Activated CD4-positive, alpha-beta T cell treated with anti-CD3 and anti-CD28 coated beads for 4 hours (primary cell): Measurements from ENCODE around the gene PXDC1.
"Not testable (repeated sequence)": the region's sequence is repeated elsewhere in the genome, so short reads cannot be mapped to it uniquely, and the experiment has no call there.

Source experiments
- DNase-seq, 2 donors: peaks; one replicate each; pipeline ENCODE4 v3.0.0-alpha.2; 2020

Gene PXDC1

DNA sequence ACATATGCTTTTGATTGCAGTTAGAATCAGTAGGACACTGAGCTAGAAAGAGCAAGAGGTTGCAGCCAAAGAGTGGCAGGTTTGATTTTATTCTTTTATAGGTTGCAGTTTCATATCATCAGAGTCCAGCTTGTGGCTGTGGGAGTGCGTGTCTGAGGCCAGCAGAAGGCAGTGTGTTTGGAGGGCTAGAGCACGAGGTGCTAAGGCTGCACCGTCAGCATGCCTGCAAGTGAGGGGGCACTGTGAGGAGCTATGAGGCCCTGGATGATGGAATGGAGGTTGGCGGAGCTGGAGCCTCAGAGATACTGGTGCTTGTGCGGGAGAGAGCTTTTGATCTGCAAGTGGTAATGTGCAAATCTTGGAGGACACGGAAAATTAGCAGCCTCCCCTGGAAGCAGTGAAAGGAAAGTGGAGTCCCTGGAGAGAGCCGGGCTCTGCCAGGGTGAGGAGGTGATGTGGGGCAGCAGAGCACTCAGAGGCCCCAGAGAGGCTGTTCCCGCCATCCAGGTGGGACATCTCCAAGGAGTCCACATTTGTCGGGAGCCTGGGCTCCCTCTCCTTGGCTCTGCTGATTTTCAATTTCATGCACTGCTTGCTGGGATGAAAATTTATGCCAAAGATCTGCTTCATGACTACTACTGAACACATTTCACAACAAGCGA is 43.6 kb downstream of the PXDC1 start:
- DNase-seq, result no peak

DNA sequence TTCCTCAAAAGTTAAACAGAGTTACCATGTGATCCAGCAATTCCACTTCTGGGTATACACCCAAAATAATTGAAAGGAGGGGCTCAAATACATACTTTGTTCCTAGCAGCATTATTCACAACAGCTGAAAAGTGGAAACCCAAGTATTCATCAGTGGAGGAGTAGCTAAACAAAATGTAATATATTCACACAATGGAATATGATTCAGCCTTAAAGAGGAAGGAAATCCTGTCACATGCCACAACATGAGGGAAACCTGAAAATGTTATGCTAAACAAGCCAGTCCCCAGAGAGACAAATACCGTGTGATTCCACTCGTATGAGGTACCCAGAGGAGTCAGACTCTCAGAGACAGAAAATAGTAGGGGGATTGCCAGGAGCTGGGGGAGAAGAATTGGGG is 44.5 kb downstream of the PXDC1 start:
- no peak for DNase-seq

- no peak for DNase-seq
Measured at GRCh38 chr6:3706547-3706946, 45.0 kb downstream of the PXDC1 start.

GRCh38 chr6:3701631-3702030 is 49.9 kb downstream of the PXDC1 start:
- DNase-seq, result no peak

- no peak for DNase-seq
Measured at GRCh38 chr6:3699231-3699630, 52.3 kb downstream of the PXDC1 start.

DNA sequence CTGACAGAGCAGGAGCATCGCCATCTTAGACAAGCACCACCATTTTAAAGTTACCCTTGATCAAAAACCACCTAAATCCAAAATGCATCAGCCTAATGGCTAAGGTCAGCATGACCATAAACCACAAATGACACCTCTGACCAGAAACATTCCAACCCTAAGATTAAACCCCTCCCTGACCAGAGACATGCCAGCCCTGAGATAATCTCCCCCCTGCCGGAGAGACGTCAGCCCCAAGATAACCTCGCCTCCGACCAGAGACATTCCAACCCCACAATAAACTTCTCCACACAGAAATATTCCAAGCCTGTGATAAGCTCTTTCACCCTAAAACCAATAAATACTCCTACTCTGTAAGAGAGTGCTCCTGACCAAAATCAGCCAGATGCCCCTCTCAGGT is 53.5 kb downstream of the PXDC1 start:
- DNase-seq, result no peak

- DNase-seq, result no peak
Measured at GRCh38 chr6:3697609-3698008, 53.9 kb downstream of the PXDC1 start.

DNA sequence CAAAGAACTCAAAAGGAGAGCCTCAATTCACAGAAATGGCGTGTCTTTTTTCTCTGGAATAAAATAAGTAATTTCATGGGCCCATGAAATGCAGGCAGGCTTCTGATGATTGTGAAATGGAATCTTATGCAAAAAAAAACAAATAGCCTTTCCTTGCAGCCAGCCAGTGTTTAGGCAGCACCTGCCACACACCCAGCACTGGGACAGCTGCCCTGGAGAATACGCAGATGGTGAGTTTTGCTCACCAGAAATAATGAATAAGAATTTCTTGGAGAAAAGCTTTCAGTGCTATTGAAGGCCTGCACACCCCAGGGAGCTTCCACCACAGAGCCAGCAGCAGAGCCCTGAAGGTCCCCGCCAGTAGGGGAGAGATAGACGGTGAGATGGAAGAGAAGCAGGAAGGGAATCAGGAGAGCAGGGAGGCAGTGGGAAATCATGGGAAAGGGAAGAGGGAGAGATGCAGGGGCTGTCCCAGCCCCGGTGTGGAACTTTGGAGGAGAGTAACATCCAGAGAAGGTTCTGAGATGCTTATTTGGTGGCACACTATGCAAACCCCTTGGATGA is 54.9 kb downstream of the PXDC1 start:
- no peak for DNase-seq

DNA sequence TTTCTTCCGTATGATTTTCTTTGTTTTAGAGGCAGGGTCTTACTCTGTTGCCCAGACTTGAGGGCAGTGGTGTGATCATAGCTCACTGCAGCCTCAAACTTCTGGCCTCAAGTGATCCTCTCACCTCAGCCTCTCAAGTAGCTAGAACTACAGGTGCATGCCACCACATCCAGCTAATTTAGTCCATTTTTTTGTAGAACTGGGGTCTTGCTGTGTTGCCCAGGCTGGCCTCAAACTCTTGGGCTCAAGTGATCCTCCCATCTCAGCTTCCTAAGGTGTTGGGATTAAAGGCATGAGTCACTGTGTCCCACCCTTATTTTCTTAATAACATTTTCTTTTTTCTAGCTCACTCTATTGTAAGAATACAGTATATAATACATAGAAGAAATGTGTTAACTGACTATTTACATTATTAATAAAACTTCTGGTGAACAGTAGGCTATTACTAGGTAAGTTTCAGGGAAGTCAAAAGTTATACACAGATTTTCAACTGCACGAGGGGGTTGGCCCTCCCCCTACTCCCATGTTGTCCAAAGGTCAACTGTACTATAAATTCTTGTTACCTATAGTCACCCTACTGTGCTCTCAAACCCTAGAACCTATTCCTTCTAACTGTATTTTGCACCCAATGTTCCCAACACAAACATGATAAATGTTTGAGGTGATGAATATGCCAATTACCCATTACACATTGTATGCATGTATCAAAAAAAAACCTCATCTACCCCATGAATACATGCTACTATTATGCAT is 56.3 kb downstream of the PXDC1 start:
- DNase-seq, result no peak

GRCh38 chr6:3693831-3694230 is 57.7 kb downstream of the PXDC1 start:
- DNase-seq, result no peak

DNA sequence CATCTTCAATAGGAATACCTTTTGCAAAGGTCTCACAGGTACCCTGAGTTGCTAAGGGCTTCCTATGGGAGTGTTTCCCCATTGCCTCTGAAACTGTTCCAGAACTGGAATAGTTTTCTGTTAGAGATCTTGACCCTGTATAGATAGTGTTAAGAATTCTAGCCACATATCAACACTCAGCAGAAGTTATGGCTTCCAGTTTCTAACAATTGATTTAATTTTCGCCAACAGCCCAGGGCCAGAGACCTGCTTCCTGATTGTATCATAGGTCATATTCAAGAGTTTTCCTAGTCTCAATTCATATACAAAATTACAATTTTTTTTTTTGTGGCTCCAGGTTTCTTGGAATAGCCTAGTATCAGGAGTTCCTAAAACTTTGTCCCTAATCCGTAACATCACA is 61.0 kb downstream of the PXDC1 start:
- no peak for DNase-seq

DNA sequence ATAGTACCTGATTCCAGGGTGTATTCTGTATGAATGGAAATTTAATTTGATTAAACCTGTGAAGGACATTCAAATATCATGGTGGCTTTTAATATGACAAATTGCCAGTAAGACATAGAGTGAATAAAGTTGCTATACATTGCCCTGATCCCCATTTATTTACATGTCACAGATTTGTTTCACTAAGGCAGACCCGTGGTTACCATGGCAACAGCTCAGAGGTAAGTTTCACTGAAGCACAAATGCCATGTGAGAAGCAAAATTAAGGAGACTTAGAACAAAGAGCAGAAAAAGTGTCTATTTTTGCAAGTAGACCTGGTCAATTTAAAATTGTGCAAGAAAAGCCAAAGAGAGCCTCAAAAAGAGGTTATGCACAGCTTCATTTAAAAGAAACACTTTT is 63.7 kb downstream of the PXDC1 start:
- DNase-seq, result no peak

GRCh38 chr6:3683331-3683730 is 68.2 kb downstream of the PXDC1 start:
- DNase-seq, result no peak

DNA sequence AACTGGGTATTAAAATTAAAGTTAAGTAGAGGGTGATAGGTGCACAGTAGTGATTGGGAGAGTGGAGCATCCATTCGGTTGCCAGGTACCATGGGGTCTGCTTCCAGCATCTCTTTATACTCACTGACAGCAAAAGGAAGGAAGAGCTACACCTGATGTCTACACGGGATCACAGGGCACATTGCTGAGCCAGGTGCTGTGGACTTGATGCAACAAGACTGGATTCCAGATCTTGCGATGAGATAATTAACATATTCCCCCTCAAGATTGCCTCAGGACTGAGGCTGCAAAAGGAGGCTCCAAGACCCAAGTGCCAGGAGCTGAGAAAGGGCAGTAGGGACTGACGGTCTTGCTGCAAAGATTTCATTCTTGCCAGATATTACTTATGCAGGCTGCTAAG is 72.6 kb downstream of the PXDC1 start:
- DNase-seq, result no peak

DNA sequence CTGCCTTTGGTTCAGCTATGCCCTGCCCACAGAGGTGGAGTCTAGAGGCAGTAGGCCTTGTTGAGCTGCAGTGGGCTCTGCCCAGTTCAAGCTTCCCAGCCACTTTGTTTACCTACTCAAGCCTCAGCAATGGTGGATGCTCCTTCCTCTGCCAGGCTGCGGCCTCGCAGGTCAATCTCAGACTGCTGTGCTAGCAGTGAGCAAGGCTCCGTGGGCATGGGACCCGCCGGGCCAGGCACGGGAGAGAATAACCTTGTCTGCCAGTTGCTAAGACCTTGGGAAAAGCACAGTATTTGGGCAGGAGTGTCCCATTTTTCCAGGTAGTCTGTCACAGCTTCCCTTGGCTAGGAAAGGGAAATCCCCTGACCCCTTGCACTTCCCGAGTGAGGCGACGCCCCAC is 73.8 kb downstream of the PXDC1 start:
- not testable (repeated sequence) for DNase-seq

DNA sequence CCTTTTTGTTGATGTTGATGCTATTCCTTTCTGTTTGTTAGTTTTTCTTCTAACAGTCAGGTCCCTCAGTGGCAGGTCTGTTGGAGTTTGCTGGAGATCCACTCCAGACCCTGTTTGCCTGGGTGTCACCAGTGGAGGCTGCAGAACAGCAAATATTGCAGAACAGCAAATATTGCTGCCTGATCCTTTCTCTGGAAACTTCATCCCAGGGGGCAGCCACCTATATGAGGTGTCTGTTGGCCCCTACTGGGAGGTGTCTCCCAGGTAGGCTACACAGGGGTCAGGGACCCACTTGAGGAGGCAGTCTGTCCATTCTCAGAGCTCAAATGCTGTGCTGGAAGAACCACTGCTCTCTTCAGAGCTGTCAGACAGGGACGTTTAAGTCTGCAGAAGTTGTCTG is 74.2 kb downstream of the PXDC1 start:
- not testable (repeated sequence) for DNase-seq
